NB4 (cell line): ENCODE data around the gene CMC1.

ENCODE experiments used
- DNase-seq: peaks from one replicate; pipeline ENCODE4 v3.0.0; 2010; ENCODE audit warnings: low read depth
- H3K4me3 ChIP-seq: one replicate; pipeline ENCODE4 v1.5.1; 2011; ENCODE audit warnings: mild to moderate bottlenecking, low read depth, low read length, moderate library complexity
- CTCF ChIP-seq: IDR thresholded peaks from one replicate; pipeline ENCODE4 v1.5.1; 2012; ENCODE audit warnings: low read depth, low read length
- MAX ChIP-seq: IDR thresholded peaks from 2 replicates; pipeline ENCODE4 v1.6.1; 2011; ENCODE audit warnings: low read depth, low read length
- MYC ChIP-seq: IDR thresholded peaks from 2 replicates; pipeline ENCODE4 v1.6.1; 2011; ENCODE audit warnings: low read depth, low read length
- POLR2A ChIP-seq: IDR thresholded peaks from 2 replicates; pipeline ENCODE4 v1.6.1; 2011; ENCODE audit warnings: mild to moderate bottlenecking; ENCODE audit not compliant: insufficient read length; ENCODE audit errors: extremely low read depth

The CMC1 gene

GRCh38 chr3:28240441-28240840, 978 bp upstream of the CMC1 start:
- peak overlapping the region; percentile 58 for H3K4me3 ChIP-seq
- peak; percentile 7 for DNase-seq
- TF ChIP-seq MAX: no peak
- TF ChIP-seq MYC: no peak
- TF ChIP-seq POLR2A: no peak

GRCh38 chr3:28242519-28242918, 1.1 kb downstream of the CMC1 start:
- no peak for DNase-seq
- no peak for TF ChIP-seq POLR2A
- no peak for TF ChIP-seq CTCF
- no peak for TF ChIP-seq MAX
- no peak for TF ChIP-seq MYC
- H3K4me3 ChIP-seq: peak overlapping the region; percentile 94

GRCh38 chr3:28243424-28244106, 2.1 kb downstream of the CMC1 start:
- TF ChIP-seq POLR2A (no peak), MAX (0 out of 2 replicates have a peak, but pooled peaks have one; percentile 32)
- peak overlapping the region; percentile 3 for H3K4me3 ChIP-seq
- DNase-seq: peak; percentile 34

GRCh38 chr3:28244491-28244890, 3.1 kb downstream of the CMC1 start:
- DNase-seq: peak; percentile 16
- no peak for TF ChIP-seq POLR2A
- H3K4me3 ChIP-seq: no peak overlapping the region

- no peak overlapping the region for H3K4me3 ChIP-seq
- no peak for TF ChIP-seq MYC
- TF ChIP-seq POLR2A: no peak
- no peak for TF ChIP-seq MAX
- TF ChIP-seq CTCF: no peak
- no peak for DNase-seq
These were observed 5.9 kb downstream of the CMC1 start for GRCh38 chr3:28247286-28247685.

- peak; percentile 25 for DNase-seq
- H3K4me3 ChIP-seq: no peak overlapping the region
- no peak for TF ChIP-seq POLR2A
- no peak for TF ChIP-seq MAX
- TF ChIP-seq CTCF: no peak
- TF ChIP-seq MYC: no peak
These were observed 9.6 kb downstream of the CMC1 start for GRCh38 chr3:28250999-28251398.

- TF ChIP-seq POLR2A: no peak
- TF ChIP-seq MYC: no peak
- no peak for TF ChIP-seq MAX
- TF ChIP-seq CTCF: no peak
- DNase-seq: peak; percentile 46
- H3K4me3 ChIP-seq: no peak overlapping the region
These were observed 10.6 kb downstream of the CMC1 start for GRCh38 chr3:28252001-28252431.
